C4-2B (cell line): ENCODE results near the gene UBASH3B.

Experiments used
- CTCF ChIP-seq: fragments of 450-650 bp; conservative IDR thresholded peaks from 2 replicates; pipeline ENCODE4 v1.5.1; 2017; ENCODE audit warnings: mild to moderate bottlenecking
- ZFX ChIP-seq: fragments of 450-650 bp; IDR thresholded peaks from 2 replicates; pipeline ENCODE4 v1.6.1; 2017

GRCh38 chr11:122847466-122847865, 191.9 kb downstream of the UBASH3B start:
- TF ChIP-seq CTCF (no peak), ZFX (no peak)
